GM23248 (cell line): ENCODE measurements around the gene CDH11.

Experiments
- EZH2 ChIP-seq: fragments of 200-600 bp; sonication (generic); IDR thresholded peaks from 2 replicates; pipeline ENCODE4 v1.6.1; 2018; ENCODE audit warnings: antibody characterized with exemption, mild to moderate bottlenecking; ENCODE audit not compliant: insufficient read depth, poor library complexity, severe bottlenecking
- EZH2phosphoT487 ChIP-seq: fragments of 200-600 bp; sonication (generic); IDR thresholded peaks from 2 replicates; pipeline ENCODE4 v1.6.1; 2018; ENCODE audit warnings: antibody characterized with exemption, moderate library complexity, mild to moderate bottlenecking, low read depth; ENCODE audit not compliant: insufficient read depth

DNA sequence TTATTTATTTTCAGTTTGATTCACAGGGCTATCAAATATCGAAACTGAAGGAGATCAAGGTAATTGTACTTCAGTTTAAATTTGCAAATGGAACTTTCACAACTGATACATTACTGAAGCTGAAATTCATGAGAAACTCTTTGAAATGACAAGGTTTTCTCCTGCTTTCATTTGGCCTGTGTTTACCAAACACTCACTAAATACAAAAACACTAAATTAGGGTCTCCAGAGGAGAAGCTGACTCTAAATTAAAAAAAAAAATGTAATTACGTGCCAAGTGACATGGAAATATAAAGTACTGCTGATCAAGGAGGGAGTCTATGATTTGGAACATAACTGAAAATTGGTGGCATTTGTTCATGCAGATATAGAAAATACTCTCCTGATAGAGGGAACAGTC, 205.8 kb downstream of the CDH11 start:
- TF ChIP-seq EZH2 (no peak), EZH2phosphoT487 (no peak)
